Activated CD4-positive, alpha-beta memory T cell treated with anti-CD3 and anti-CD28 coated beads, Interleukin-2, amount 10 ng/mL, durations not matched to agents 7 days and 5 days (primary cell): ENCODE results near the gene GPR33. TPM values are rescaled to one million over a fixed set of nuclear protein-coding genes. Genes with fewer than 3 reads are reported as not detected.
A peak's percentile ranks its signal among the peaks of the same experiment; 100 is the strongest.
"Not testable (repeated sequence)": the region's sequence is repeated elsewhere in the genome, so short reads cannot be mapped to it uniquely, and the experiment has no call there.

Experiments used
- CTCF ChIA-PET: fragments of 350-600 bp; sonication (Branson Sonifier 250); formaldehyde crosslinking; loops from one replicate; lab custom pipeline; 2021; ENCODE audit warnings: antibody characterized with exemption, inconsistent platforms; lab: Charles Lee
- POLR2A ChIA-PET: fragments of 350-600 bp; sonication (Branson Sonifier 250); formaldehyde crosslinking; loops from one replicate; lab custom pipeline; 2021; ENCODE audit warnings: antibody characterized with exemption; lab: Charles Lee
- DNase-seq: peaks from one replicate; pipeline ENCODE4 v3.0.0-alpha.2; 2020
- H3K27ac Mint-ChIP-seq: one replicate; pipeline ENCODE4 v1.8.0; 2021; ENCODE audit warnings: mild to moderate bottlenecking, mixed read lengths
- H3K27me3 Mint-ChIP-seq: one replicate; pipeline ENCODE4 v1.8.0; 2021; ENCODE audit warnings: mixed read lengths
- H3K36me3 Mint-ChIP-seq: one replicate; pipeline ENCODE4 v1.8.0; 2021; ENCODE audit warnings: low read depth, mixed read lengths
- H3K4me1 Mint-ChIP-seq: one replicate; pipeline ENCODE4 v1.8.0; 2021; ENCODE audit warnings: mixed read lengths
- H3K4me3 Mint-ChIP-seq: one replicate; pipeline ENCODE4 v1.8.0; 2021; ENCODE audit warnings: mild to moderate bottlenecking, mixed read lengths
- H3K9me3 Mint-ChIP-seq: one replicate; pipeline ENCODE4 v1.8.0; 2021; ENCODE audit warnings: mixed read lengths
- total RNA-seq, 2 experiments: library from RNA; stranded (reverse); gene quantifications; one replicate each; pipeline ENCODE4 v1.2.3, GENCODE V29; 2021

The GPR33 gene
- total RNA-seq, 2 experiments from 2014 or later = not detected

- no peak for DNase-seq
- Mint-ChIP-seq H3K4me1 (no peaks in the 10 kb centered on the region), H3K36me3 (no peaks in the 10 kb centered on the region), H3K27ac (no peak overlapping the region), H3K9me3 (no peaks in the 10 kb centered on the region), H3K4me3 (no peak overlapping the region), H3K27me3 (peaks cover 8% of the 10 kb centered on the region)
- ChIA-PET CTCF (no interaction called here), POLR2A (no interaction called here)
These were observed 1.1 kb downstream of the GPR33 start for GRCh38 chr14:31486764-31487163.

- no peaks in the 10 kb centered on the region for H3K9me3 Mint-ChIP-seq
- H3K27me3 Mint-ChIP-seq = peaks cover 10% of the 10 kb centered on the region
- CTCF ChIA-PET = no interaction called here
- no peak overlapping the region for H3K4me3 Mint-ChIP-seq
- no peaks in the 10 kb centered on the region for H3K36me3 Mint-ChIP-seq
- H3K27ac Mint-ChIP-seq = no peak overlapping the region
- DNase-seq = no peak
- POLR2A ChIA-PET = no interaction called here
- no peaks in the 10 kb centered on the region for H3K4me1 Mint-ChIP-seq
These were observed 3.1 kb downstream of the GPR33 start for GRCh38 chr14:31484754-31485153.

GRCh38 chr14:31480156-31480555 is 7.7 kb downstream of the GPR33 start:
- POLR2A ChIA-PET = no interaction called here

GRCh38 chr14:31479027-31479426 is 8.8 kb downstream of the GPR33 start:
- H3K36me3 Mint-ChIP-seq = no peaks in the 10 kb centered on the region
- DNase-seq = no peak
- H3K4me3 Mint-ChIP-seq = no peak overlapping the region
- ChIA-PET CTCF (no interaction called here), POLR2A (no interaction called here)
- H3K4me1 Mint-ChIP-seq = no peaks in the 10 kb centered on the region
- H3K27me3 Mint-ChIP-seq = peaks cover 12% of the 10 kb centered on the region
- H3K9me3 Mint-ChIP-seq = no peaks in the 10 kb centered on the region
- H3K27ac Mint-ChIP-seq = no peak overlapping the region

More at GRCh38 chr14:31480156-31480555, 7.7 kb downstream of the GPR33 start:
- Mint-ChIP-seq H3K9me3 (no peaks in the 10 kb centered on the region), H3K27me3 (peaks cover 12% of the 10 kb centered on the region), H3K36me3 (no peaks in the 10 kb centered on the region), H3K27ac (no peak overlapping the region), H3K4me3 (no peak overlapping the region), H3K4me1 (no peaks in the 10 kb centered on the region)
- CTCF ChIA-PET = no interaction called here
- DNase-seq = no peak

GRCh38 chr14:31477248-31477647 is 10.6 kb downstream of the GPR33 start:
- CTCF ChIA-PET = no interaction called here
- H3K36me3 Mint-ChIP-seq = no peaks in the 10 kb centered on the region
- no peak overlapping the region for H3K4me3 Mint-ChIP-seq
- H3K9me3 Mint-ChIP-seq = peaks cover 5% of the 10 kb centered on the region
- H3K27ac Mint-ChIP-seq = no peak overlapping the region
- POLR2A ChIA-PET = no interaction called here
- DNase-seq = no peak
- H3K4me1 Mint-ChIP-seq = no peaks in the 10 kb centered on the region
- peaks cover 8% of the 10 kb centered on the region for H3K27me3 Mint-ChIP-seq

GRCh38 chr14:31476131-31476866 is 11.5 kb downstream of the GPR33 start:
- Mint-ChIP-seq H3K4me3 (no peak overlapping the region), H3K4me1 (no peaks in the 10 kb centered on the region), H3K9me3 (peaks cover 5% of the 10 kb centered on the region), H3K36me3 (no peaks in the 10 kb centered on the region), H3K27me3 (peaks cover 8% of the 10 kb centered on the region), H3K27ac (no peak overlapping the region)
- POLR2A ChIA-PET = no interaction called here
- no peak for DNase-seq
- CTCF ChIA-PET = no interaction called here

- DNase-seq = no peak
- Mint-ChIP-seq H3K36me3 (no peaks in the 10 kb centered on the region), H3K9me3 (no peaks in the 10 kb centered on the region), H3K27me3 (no peaks in the 10 kb centered on the region), H3K4me3 (no peak overlapping the region), H3K27ac (no peak overlapping the region), H3K4me1 (no peaks in the 10 kb centered on the region)
- POLR2A ChIA-PET = no interaction called here
- CTCF ChIA-PET = no interaction called here
These were observed 21.3 kb downstream of the GPR33 start for GRCh38 chr14:31466554-31466953.

GRCh38 chr14:31465111-31465510 is 22.7 kb downstream of the GPR33 start:
- ChIA-PET POLR2A (no interaction called here), CTCF (no interaction called here)
- Mint-ChIP-seq H3K27ac (no peak overlapping the region), H3K9me3 (no peaks in the 10 kb centered on the region), H3K4me1 (no peaks in the 10 kb centered on the region), H3K4me3 (no peak overlapping the region), H3K36me3 (no peaks in the 10 kb centered on the region), H3K27me3 (peaks cover 1% of the 10 kb centered on the region)
- no peak for DNase-seq

- POLR2A ChIA-PET = interaction anchor here (0.7 kb wide), 1 partner anchor 190 kb away, joined by 3 read pairs; no protein-coding TSS in a partner anchor
- CTCF ChIA-PET = interaction anchor here (0.7 to 1.6 kb wide), 2 partner anchors 42 to 607 kb away, joined by 3 read pairs; partner anchors contain the start of gene HEATR5A
- H3K27ac Mint-ChIP-seq = not testable (repeated sequence)
These were observed 25.4 kb downstream of the GPR33 start for GRCh38 chr14:31462450-31462849.

GRCh38 chr14:31461545-31461944 is 26.3 kb downstream of the GPR33 start:
- peaks cover 18% of the 10 kb centered on the region for H3K4me1 Mint-ChIP-seq
- no peak for DNase-seq
- no peaks in the 10 kb centered on the region for H3K9me3 Mint-ChIP-seq
- H3K27ac Mint-ChIP-seq = no peak overlapping the region
- H3K36me3 Mint-ChIP-seq = no peaks in the 10 kb centered on the region
- ChIA-PET CTCF (interaction anchor here (1.6 kb wide), 1 partner anchor 41 kb away, joined by 3 read pairs; the partner anchor contains the start of gene HEATR5A), POLR2A (no interaction called here)
- no peak overlapping the region for H3K4me3 Mint-ChIP-seq
- peaks cover 1% of the 10 kb centered on the region for H3K27me3 Mint-ChIP-seq

More at GRCh38 chr14:31462450-31462849, 25.4 kb downstream of the GPR33 start:
- H3K4me1 Mint-ChIP-seq = peaks cover 12% of the 10 kb centered on the region
- H3K4me3 Mint-ChIP-seq, H3K36me3 Mint-ChIP-seq, H3K9me3 Mint-ChIP-seq, DNase-seq, H3K27me3 Mint-ChIP-seq: not testable (repeated sequence)

- Mint-ChIP-seq H3K4me3 (peak overlapping the region; percentile 97), H3K4me1 (peaks cover 30% of the 10 kb centered on the region), H3K27ac (peak overlapping the region; percentile 91), H3K27me3 (peaks cover 1% of the 10 kb centered on the region), H3K9me3 (no peaks in the 10 kb centered on the region), H3K36me3 (no peaks in the 10 kb centered on the region)
- ChIA-PET CTCF (interaction anchor here (0.7 to 2.7 kb wide), 8 partner anchors 12 to 745 kb away, joined by 3 to 17 read pairs (median 4); partner anchors contain the start of genes HEATR5A, HECTD1 and RNU6-8), POLR2A (interaction anchor here (0.9 to 3.3 kb wide), 10 partner anchors 9 to 837 kb away, joined by 3 to 33 read pairs (median 7); partner anchors contain the start of genes AP4S1, HEATR5A, HECTD1 and SCFD1)
- DNase-seq = no peak
These were observed 29.9 kb downstream of the GPR33 start for GRCh38 chr14:31457665-31458659.

- CTCF ChIA-PET = interaction anchor here (0.7 to 2.7 kb wide), 6 partner anchors 11 to 469 kb away, joined by 3 to 17 read pairs (median 4); partner anchors contain the start of genes HEATR5A and HECTD1
- H3K4me3 Mint-ChIP-seq = peak within 1 kb of the TSS; percentile 97
- H3K27ac Mint-ChIP-seq = peak within 1 kb of the TSS; percentile 91
- H3K36me3 Mint-ChIP-seq = no peaks in the 10 kb centered on the region
- no peaks in the 10 kb centered on the region for H3K9me3 Mint-ChIP-seq
- peaks cover 1% of the 10 kb centered on the region for H3K27me3 Mint-ChIP-seq
- H3K4me1 Mint-ChIP-seq = peaks cover 30% of the 10 kb centered on the region
- POLR2A ChIA-PET = interaction anchor here (0.9 to 3.3 kb wide), 10 partner anchors 8 to 836 kb away, joined by 3 to 33 read pairs (median 7); partner anchors contain the start of genes AP4S1, HEATR5A, HECTD1 and SCFD1
- peak; percentile 93 for DNase-seq
These were observed 30.8 kb downstream of the GPR33 start, which contains the start of gene DTD2 for GRCh38 chr14:31456841-31457664. Gene DTD2 (minus strand): TSS chr14:31457506. CDS start chr14:31457393, 113 bp downstream.
